ENCODE results near the gene ZNF79.

The ZNF79 gene

DNA sequence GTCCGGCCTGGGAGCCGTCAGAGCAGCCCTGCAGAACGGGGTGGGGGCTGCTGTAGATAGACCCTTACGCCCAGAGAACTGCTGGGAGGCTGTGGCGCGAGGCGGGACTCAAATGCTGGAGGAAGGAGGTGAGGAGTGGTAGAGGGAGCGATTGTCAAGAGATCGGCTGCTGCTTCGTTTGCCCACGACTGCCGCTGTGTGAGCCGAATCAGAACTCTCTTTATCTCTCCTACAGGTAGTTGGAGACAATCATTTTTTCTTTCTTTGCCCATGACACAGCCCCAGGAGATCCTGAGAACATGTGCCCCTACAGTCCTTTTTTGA is 456 bp downstream of the ZNF79 start:
- DNase-seq (ENCODE audit: low spot score), result no peak
- FAIRE-seq, result no peak

DNA sequence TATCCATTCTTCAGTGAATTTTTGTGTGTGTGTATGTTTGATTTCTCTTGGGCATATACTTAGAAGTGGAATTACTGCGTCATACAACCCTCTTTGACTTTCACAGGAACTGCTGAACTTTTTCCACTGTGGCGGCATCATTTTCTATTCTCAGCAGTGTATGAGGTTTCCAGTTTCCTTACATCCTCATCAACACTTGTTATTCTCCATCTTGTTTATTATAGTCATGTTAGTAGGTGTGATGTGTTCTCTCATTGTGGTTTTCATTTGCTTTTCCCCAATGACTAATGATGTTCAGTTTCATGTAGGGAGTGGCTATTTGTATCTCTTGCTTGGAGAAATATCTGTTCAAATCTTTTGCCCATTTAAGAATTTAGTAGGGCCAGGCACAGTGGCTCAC is 2.6 kb downstream of the ZNF79 start:
- FAIRE-seq, result no peak
- no peak for DNase-seq (ENCODE audit: low spot score)

DNA sequence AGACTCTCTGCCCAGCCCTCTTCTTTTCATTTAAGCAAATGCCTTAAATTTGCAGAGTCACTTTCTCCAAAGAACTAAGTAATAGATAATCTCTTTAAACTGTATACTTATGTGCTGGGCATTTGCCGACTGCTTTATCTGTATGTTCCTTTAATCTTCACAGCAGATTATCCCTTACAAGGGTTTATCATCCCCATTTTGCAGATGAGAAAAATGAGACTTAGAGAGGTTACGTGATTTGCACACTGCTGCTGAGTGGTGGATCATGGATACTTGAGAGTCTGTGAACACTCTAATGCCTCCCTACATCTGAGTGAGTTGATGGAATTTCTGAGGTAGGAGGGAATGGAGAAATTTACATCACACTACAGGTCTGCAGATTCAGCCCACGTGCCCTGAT is 4.2 kb downstream of the ZNF79 start:
- FAIRE-seq (no peak), DNase-seq (ENCODE audit: low spot score) (no peak)

DNA sequence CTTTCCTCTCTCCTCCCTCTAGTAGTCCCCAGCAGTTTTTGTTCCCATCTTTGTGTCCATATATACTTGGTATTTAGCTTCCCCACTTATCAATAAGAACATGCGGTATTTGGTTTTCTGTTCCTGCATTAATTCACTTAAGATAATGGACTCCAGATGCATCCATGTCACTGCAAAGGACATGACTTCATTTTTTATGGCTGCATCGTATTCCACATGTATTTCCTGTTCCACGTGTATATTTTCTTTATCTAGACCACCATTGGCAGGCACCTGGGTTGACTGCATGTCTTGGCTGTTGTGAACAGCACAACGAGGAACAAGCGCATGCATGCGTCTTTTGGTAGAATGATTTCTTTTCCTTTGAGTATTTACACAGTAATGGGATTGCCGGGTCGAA is 6.2 kb downstream of the ZNF79 start:
- DNase-seq (ENCODE audit: low spot score) (no peak), FAIRE-seq (no peak)

DNA sequence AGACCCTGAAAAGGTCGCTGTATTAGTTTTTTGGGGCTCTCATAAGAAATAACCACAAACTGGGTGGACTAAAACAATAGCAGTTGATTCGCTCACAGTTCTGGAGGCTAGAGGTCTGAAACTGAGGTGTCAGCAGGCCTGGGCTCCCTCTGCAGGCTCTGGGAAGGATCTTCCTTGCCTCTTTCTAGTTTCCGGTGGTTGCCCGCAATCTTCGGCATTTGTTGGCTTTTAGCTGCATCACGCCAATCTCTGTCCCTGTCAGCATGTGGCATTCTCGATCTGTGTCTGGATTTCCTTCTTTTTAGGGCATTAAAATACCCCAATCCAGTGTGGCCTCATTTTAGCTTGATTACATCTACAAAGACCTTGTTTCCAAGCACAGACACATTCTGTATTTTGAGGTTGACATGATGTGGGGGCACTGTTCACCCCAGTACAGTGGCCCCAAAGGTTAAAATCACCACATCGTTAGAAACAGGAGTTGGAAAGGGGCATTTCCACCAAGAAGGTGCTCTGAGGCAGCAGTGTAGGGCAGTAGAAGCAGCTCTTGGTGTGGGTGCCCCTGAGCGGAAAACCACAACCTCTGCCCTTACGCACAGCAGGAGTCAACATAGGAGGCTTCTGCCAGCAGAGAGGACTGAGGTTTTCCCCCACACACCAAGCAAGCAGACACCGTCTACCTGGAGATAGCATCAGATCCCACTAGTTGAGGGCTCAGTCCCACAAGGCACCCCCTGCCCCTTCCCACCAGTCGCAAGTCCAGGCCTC is 13.5 kb downstream of the ZNF79 start:
- DNase-seq (ENCODE audit: low spot score) (no peak), FAIRE-seq (no peak)

DNA sequence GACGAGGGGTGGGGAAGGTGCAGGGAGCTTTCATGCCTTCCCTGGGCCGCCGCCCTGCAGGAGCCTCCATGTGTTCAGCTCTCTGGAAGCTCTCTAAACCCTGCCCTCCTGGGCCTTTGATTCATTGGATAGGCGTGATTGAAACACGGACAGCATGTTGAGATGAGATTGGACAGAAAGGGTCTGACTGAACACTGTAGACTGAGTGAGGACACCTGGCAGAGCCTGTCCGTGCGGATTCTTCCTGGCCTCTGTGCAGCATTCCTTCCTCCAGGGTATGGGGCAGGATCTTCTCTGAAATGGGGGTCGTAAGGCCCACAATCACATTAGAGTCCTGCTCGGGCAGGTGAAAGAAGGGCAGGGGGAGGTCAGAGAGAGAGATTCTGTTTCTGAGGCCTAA is 14.2 kb downstream of the ZNF79 start:
- FAIRE-seq (no peak), DNase-seq (ENCODE audit: low spot score) (no peak)

DNA sequence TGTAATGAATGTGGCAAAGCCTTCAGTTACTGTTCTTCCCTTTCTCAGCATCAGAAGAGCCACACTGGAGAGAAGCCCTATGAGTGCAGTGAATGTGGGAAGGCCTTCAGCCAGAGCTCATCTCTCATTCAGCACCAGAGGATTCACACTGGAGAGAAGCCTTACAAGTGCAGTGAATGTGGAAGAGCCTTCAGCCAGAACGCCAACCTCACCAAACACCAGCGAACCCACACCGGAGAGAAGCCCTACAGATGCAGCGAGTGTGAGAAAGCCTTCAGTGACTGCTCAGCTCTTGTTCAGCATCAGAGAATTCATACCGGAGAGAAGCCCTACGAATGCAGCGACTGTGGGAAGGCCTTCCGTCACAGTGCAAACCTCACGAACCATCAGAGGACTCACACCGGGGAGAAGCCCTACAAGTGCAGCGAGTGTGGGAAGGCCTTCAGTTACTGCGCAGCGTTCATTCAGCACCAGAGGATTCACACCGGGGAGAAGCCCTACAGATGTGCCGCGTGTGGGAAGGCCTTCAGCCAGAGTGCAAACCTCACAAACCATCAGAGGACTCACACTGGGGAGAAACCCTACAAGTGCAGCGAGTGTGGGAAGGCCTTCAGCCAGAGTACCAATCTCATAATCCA is 20.2 kb downstream of the ZNF79 start:
- no peak for FAIRE-seq

DNA sequence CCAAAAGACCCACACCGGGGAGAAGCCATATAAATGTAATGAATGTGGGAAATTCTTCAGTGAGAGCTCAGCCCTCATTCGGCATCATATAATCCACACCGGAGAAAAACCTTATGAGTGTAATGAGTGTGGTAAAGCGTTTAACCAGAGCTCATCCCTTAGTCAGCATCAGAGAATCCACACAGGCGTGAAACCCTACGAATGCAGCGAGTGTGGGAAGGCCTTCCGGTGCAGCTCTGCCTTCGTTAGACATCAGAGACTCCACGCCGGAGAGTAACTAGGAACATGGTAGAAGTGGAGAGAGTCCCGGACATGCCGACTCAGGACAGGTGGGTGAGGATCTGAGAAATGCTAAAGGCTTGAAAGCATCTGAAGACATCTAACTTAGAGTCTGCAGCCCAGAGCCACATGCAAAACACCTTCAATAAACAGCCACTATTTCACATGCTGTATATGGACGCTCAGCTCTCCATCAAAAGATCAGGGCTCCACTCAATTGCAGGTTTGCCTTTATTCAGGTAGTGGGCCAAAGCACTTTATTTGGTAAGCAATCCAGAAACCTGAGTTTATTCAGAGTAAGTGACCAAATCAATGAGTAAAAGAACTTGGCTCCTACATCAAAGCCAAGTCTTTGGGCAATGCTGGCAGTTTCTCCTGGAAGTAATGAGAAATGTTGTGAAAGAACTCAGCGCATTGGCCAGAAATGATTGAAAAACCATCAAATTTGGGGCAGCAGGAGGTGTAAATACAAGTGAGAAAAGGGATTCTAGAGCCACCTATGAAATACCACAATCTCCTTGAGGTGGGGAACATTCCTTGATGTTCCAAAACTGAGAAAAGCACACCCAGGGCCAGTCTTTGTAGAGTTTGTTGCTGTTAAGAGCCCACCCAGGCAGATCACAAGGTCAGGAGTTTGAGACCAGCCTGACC is 21.0 kb downstream of the ZNF79 start:
- DNase-seq (ENCODE audit: low spot score), result peak; percentile 24
- FAIRE-seq, result no peak

More for the DNA sequence above, 20.2 kb downstream of the ZNF79 start:
- DNase-seq (ENCODE audit: low spot score), result peak; percentile 8

DNA sequence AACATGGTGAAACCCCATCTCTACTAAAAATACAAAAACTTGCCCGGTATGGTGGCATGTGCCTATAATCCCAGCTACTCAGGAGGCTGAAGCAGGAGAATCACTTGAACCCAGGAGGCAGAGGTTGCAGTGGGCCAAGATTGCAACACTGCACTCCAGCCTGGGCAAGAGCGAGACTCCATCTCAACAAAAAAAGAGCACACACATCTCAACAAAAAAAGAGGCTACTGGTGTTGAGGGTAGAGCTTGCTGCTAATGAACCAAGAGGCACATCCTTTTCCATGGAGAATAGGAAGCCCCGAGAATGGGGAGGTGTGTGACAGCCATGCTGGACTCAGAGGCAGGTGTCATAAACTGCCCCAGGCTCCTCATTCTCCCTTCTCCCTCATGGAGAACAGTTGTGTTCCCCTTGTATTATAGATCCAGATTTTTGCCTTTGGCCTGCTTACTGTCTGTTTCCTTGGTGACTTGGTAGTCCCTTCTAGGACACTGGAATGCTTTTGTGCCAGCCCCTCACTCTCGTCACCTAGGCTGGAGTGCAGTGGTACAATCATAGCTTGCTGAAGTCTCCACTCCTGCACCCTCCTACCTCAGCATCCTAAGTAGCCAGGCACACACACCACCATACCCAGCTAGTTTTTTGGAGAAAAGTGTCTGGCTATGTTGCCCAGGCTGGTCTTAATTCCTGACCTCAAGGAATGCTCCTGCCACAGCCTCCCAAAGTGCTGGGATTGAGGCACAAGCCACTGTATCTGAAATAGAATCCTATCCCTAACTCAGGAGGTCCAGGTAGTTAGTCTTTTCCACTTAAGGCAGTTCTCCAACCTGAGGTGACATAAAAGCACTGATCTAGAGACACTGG is 21.9 kb downstream of the ZNF79 start:
- no peak for FAIRE-seq
- peak; percentile 29 for DNase-seq (ENCODE audit: low spot score)

DNA sequence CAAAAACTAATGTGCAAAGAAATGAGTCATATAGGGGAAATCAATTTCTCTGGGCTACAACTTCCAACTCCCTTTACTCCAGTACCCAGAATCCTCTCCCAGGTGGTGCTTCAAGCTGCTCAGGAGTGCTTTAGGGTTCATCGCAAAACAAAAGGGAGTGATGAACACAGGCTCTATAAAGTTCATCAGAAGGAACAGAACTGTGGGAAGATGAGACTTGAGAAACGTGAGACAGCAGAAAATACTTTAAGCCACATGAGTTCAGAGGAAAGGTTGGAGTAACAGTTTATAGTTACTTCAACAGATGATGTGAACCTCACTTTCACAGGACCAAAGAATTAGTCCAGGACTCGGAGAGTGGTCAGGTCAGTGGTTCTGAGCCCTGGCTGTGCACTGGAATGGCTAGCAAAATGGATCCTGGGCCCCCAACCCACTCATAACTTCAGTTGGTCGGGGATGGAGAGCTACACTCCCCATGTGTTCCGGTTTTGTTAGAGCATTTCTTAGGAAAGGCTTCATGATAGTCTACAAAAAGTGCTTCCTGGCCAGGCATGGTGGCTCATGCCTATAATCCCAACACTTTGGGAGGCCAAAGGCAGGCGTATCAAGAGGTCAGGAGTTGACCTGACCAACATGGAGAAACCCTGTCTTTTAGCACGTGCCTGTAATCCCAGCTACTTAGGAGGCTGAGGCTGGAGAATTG is 22.7 kb downstream of the ZNF79 start:
- DNase-seq (ENCODE audit: low spot score), result peak; percentile 29
- FAIRE-seq, result no peak

DNA sequence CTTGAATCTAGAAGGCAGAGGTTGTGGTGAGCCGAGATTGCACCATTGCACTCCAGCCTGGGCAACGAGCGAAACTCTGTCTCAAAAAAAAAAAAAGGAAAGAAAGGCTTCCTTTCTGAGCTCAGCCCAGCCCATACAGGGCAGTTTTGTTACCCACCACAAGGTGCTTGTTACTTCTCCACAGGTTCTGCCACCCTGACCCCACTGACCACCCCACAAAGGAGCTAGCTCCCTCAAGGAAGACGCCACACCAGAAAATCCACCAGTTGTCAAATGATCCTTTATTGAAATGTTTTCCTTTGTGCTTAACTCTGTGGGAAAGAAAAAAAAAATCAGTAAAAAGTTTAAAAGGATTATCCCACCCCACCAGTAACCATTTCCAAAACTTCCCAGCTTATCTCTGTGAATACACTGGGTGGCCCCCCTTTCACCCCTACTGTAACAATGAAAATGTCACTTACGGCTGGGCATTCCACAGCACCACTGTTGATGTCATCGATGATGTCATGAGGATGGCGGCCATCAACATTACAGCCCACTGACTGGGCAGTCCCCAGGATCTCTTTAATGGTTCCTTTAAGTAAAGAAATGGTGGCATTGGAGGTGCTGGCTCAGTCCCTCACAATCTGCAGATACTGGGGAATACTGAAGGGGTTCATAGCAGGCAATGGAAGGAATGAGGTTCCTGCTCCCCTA is 23.4 kb downstream of the ZNF79 start:
- no peak for FAIRE-seq

DNA sequence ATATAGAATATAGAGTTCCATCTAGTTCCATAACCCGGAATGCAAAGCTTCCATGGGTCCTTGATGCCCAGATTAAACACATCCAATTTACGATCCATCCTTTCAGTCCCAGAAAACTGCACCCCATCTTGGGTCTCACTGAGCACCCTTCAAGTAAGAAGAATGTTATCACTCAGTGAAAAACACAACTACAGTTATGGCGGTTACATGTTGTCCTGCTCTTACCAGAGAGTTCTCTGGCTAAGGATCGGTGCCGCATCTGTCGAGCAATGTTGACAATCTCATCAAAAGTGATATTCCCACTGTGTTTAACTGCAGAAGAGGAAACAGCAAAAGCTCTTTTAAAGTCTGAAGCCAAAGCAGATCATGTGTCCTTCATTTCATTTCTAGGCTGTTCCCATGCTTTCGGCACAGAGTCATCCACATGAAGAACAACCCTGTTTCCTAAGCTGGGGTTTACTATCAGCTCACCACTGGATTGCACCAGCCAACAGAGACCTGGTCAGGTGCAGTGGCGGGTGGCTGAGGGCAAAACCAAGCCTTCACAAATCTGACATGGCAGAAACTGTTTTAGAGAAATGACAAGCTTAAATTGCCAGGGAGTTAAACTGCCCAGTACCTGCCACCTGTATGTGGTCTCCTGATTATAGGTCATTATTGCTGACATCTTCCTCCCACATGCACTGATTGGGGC is 24.1 kb downstream of the ZNF79 start:
- FAIRE-seq (no peak), DNase-seq (ENCODE audit: low spot score) (no peak)

More for the DNA sequence above, 23.4 kb downstream of the ZNF79 start:
- peak; percentile 13 for DNase-seq (ENCODE audit: low spot score)

DNA sequence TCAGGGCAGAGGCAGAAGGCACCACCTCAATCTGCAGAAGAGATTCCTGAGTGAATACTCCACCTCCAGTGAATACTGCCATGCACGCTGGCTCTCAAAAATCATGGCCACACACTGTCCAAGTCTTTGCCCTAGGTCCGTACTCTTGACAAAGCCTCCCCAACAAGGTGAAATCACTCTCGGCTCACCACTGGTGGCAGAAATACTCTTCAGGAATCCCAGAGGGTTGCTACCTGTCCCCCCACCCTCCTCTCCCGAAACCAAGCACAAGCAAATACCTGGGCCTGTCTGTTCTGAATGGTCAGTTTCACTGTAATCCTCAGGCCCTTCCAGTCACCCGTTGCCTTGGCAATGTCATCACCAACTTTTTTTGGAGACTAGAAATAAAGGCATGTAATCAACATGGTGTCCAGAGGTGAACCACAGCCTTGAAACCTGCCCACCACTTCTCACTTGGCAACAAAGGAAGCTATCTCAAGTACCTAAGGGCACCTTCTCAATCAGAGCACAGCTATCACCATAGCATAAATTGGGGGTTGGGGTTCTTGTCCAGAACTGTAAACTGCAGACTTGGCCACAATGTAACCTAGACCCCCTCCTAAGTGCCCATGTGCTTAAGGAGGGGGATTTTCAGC is 25.3 kb downstream of the ZNF79 start:
- FAIRE-seq (no peak), DNase-seq (ENCODE audit: low spot score) (peak; percentile 10)

DNA sequence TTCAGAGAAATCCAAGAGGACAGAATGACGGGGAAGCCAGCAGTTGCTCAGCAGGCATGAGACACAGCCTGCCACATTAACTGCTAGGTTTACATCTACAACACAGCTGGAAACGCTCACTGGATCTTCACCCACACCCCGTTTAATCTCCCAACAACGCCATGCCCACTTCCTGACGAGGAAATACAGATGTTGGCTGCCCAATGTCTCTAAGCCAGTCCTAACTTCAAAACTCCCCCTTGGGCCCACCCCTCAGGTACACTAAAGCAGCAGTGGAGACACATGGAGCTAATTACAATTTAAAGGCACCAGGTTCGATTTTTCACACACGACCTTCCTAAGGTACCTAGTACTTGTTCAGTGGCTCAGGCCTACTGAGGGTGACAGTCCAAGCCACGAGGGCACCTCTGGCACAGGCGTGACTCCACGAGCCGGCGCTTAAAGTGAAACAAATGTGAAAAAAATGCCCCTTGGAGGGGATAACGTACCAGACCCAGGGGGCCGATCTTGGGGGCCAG is 26.1 kb downstream of the ZNF79 start:
- DNase-seq (ENCODE audit: low spot score) (peak; percentile 14), FAIRE-seq (no peak)

DNA sequence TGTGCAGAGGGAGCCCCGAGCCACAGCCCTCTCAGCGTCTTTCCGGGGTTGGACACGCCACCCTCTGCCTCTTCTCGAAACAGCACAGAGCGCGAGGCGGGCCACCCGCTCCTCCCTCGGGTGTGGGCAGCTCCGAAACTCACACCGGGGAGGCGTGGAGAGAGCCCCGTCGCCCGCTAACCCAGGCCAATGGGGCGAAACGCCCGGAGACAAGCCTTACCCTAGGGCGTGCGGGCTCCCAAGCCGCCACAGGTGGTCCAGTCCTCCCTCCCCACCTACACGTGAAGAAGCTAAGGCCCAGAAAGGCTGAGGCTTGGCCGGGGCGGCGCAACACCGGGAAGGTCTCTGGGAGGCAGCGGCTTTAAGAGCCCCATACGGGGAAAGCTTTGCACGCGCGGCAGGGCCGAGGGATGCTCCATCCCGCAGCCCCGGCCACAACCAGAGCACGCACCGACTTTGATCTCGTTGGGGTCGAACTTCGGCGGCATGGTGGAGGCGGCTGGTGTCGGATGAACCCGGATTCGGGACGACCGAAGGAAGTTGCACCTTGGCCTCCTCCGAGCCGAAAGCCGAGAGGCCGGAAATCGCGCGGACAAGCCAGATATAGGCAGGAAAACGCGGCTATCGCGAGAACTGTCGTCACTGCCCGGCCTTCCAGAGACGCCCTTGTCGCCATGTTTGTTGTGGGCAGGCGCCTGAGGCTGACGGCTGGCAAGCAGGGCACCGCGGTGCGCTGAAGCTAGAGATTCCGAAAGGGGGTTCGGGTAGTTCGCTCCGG is 26.8 kb downstream of the ZNF79 start, which contains the start of the genes LRSAM1 and RPL12:
LRSAM1 (plus strand) TSS at position 681 of the 778 bp plus-strand sequence. CDS start 3,018 bp downstream, outside the sequence.
RPL12 (minus strand) TSS at position 577 of the 778 bp plus-strand sequence; CDS start at position 488, 89 bp downstream.
- FAIRE-seq (peak; percentile 40), DNase-seq (ENCODE audit: low spot score) (peak; percentile 89)

DNA sequence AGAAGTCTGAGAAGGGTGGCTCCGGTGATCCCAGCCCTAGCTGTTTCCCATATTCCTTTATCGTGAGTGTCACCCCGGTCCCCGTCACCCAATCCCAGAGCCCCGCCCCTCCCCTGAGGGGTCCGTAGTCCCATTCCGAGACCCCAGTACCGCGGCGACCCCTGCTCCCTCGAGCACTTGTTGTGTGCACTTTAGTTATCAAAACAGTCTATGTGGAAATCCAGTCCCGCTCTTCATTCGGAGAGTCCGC is 27.4 kb downstream of the ZNF79 start:
- no peak for FAIRE-seq
- no peak for DNase-seq (ENCODE audit: low spot score)

DNA sequence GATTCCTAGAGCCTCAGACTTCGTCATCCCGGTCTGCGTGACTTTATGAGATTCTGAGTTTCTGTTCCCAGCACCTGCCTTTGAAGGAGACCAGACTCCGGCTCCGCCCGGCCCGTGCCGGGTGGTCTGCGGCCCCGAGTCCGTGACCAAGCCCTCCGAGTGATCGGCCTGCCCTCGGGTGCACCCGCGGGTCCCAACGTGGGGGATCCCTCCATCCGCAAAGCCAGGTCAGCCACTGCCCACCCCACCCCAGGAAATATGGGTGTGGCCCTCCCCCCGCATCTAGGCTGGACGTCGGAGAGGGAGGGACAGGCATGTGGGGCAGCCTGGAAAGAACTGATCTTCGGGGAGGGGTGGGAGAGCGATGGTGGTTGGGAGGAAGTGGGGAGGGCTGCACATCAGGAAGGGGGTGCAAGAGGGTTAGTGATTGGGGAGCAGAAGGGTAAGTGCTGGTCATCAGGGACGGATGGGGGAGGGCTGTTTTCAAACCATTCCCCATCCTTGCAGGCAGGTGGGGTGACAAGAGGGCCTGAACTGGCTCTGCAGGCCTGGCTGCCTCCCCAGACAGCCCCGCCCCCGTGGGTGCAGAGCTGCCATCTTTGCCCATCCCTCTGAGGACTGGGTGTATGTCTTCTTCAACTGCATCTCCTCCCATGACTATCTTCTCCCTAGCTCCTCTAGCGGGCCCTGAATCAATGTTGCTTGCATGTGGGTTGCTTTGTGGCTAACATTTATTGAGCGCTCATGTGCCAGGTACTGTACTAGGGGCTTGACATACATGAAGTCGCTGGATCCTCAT is 27.9 kb downstream of the ZNF79 start:
- DNase-seq (ENCODE audit: low spot score) (peak; percentile 37), FAIRE-seq (no peak)
